ENCODE results near the gene LIFR. TPM values are rescaled to one million over a fixed set of nuclear protein-coding genes. Genes with fewer than 3 reads are reported as not detected.

LIFR gene
- total RNA-seq, 1 donor from 2014 or later = 33.4 TPM

- no peak overlapping the region for H3K4me3 Mint-ChIP-seq (ENCODE audit: low read depth)
- H3K36me3 Mint-ChIP-seq (ENCODE audit: insufficient read depth) = no peaks in the 10 kb centered on the region
- H3K9me3 Mint-ChIP-seq (ENCODE audit: low read depth) = no peaks in the 10 kb centered on the region
- H3K27me3 Mint-ChIP-seq = no peaks in the 10 kb centered on the region
- H3K4me1 Mint-ChIP-seq (ENCODE audit: low read depth) = peaks cover 4% of the 10 kb centered on the region
- no peak for DNase-seq (ENCODE audit: low spot score, unreplicated experiment)
- no peak overlapping the region for H3K27ac Mint-ChIP-seq
- TF ChIP-seq CTCF (IDR thresholded peaks at IDR 0.05; ENCODE audit: unreplicated experiment) = no peak
Observed at GRCh38 chr5:38582293-38582974, 26.0 kb upstream of the LIFR start.

- Mint-ChIP-seq H3K36me3 (ENCODE audit: insufficient read depth) (no peaks in the 10 kb centered on the region), H3K27me3 (no peaks in the 10 kb centered on the region), H3K27ac (no peak overlapping the region), H3K4me3 (ENCODE audit: low read depth) (no peak overlapping the region), H3K9me3 (ENCODE audit: low read depth) (no peaks in the 10 kb centered on the region), H3K4me1 (ENCODE audit: low read depth) (peaks cover 9% of the 10 kb centered on the region)
- no peak for TF ChIP-seq CTCF (IDR thresholded peaks at IDR 0.05; ENCODE audit: unreplicated experiment)
- no peak for DNase-seq (ENCODE audit: low spot score, unreplicated experiment)
Observed at GRCh38 chr5:38581597-38581996, 25.2 kb upstream of the LIFR start.

- Mint-ChIP-seq H3K27ac (peak overlapping the region; percentile 63), H3K4me3 (ENCODE audit: low read depth) (no peak overlapping the region), H3K36me3 (ENCODE audit: insufficient read depth) (no peaks in the 10 kb centered on the region), H3K4me1 (ENCODE audit: low read depth) (peaks cover 16% of the 10 kb centered on the region), H3K27me3 (peaks cover 3% of the 10 kb centered on the region), H3K9me3 (ENCODE audit: low read depth) (no peaks in the 10 kb centered on the region)
- no peak for TF ChIP-seq CTCF (IDR thresholded peaks at IDR 0.05; ENCODE audit: unreplicated experiment)
- DNase-seq (ENCODE audit: low spot score, unreplicated experiment) = no peak
Observed at GRCh38 chr5:38579105-38579504, 22.7 kb upstream of the LIFR start.

GRCh38 chr5:38576961-38577684, 20.7 kb upstream of the LIFR start:
- peaks cover 3% of the 10 kb centered on the region for H3K27me3 Mint-ChIP-seq
- H3K27ac Mint-ChIP-seq = no peak overlapping the region
- peaks cover 14% of the 10 kb centered on the region for H3K4me1 Mint-ChIP-seq (ENCODE audit: low read depth)
- no peaks in the 10 kb centered on the region for H3K9me3 Mint-ChIP-seq (ENCODE audit: low read depth)
- no peak for TF ChIP-seq CTCF (IDR thresholded peaks at IDR 0.05; ENCODE audit: unreplicated experiment)
- H3K4me3 Mint-ChIP-seq (ENCODE audit: low read depth) = no peak overlapping the region
- no peaks in the 10 kb centered on the region for H3K36me3 Mint-ChIP-seq (ENCODE audit: insufficient read depth)
- no peak for DNase-seq (ENCODE audit: low spot score, unreplicated experiment)

- no peaks in the 10 kb centered on the region for H3K9me3 Mint-ChIP-seq (ENCODE audit: low read depth)
- H3K27ac Mint-ChIP-seq = no peak overlapping the region
- DNase-seq (ENCODE audit: low spot score, unreplicated experiment) = no peak
- peaks cover 14% of the 10 kb centered on the region for H3K4me1 Mint-ChIP-seq (ENCODE audit: low read depth)
- no peaks in the 10 kb centered on the region for H3K36me3 Mint-ChIP-seq (ENCODE audit: insufficient read depth)
- no peak for TF ChIP-seq CTCF (IDR thresholded peaks at IDR 0.05; ENCODE audit: unreplicated experiment)
- H3K4me3 Mint-ChIP-seq (ENCODE audit: low read depth) = no peak overlapping the region
- peaks cover 3% of the 10 kb centered on the region for H3K27me3 Mint-ChIP-seq
Observed at GRCh38 chr5:38576442-38576841, 20.0 kb upstream of the LIFR start.
